ENCODE data around the gene AMBN.

DNA sequence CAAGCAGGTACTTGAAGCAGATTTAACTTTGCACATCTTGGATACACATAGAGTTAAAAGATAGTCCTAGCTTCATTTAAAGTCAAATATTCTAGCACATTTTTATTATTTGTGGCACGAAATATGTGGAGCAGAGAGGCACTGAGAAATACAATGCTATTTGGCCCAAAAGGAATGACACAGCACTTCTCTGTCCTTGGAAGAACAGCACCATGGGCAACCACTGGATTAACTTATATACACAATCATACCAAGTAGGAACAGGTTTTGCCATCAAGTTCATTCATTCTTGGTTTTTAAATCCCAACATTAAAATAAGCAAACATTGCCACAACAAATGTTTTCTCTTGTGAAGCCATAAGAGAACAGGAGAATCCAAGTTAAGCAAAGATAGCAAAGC lies 35.6 kb downstream of the AMBN start:
- TF ChIP-seq POLR2A (IDR thresholded peaks at IDR 0.05; ENCODE audit: low read depth, low read length) = no peak
- no peak for TF ChIP-seq POLR2AphosphoS5 (IDR thresholded peaks at IDR 0.05; ENCODE audit: low read depth, low read length)
- no peak for TF ChIP-seq TAF1 (IDR thresholded peaks at IDR 0.05; ENCODE audit: borderline replicate concordance, low read depth, low read length)

All from GM12892 (cell line).